Measurements from ENCODE around the gene PCDHGB5. TPM values are rescaled to one million over a fixed set of nuclear protein-coding genes. Genes with fewer than 3 reads are reported as not detected.
A peak's percentile ranks its signal among the peaks of the same experiment; 100 is the strongest.

PCDHGB5 gene
- total RNA-seq, 1 experiment from 2014 or later: 12.4 TPM

DNA sequence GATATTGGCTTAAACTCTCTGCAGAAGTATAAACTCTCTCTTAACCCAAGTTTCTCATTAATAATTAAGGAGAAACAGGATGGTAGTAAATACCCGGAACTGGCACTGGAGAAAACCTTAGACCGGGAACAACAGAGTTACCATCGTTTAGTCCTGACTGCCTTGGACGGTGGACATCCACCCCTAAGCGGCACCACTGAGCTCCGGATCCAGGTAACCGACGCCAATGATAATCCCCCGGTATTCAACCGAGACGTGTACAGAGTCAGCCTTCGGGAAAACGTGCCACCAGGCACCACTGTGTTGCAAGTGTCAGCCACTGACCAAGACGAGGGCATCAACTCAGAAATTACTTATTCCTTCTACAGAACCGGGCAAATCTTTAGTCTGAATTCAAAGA lies 861 bp downstream of the PCDHGB5 start:
- Mint-ChIP-seq H3K9me3 (ENCODE audit: low read depth, unreplicated experiment) (peaks cover 11% of the 10 kb centered on the region), H3K27me3 (ENCODE audit: unreplicated experiment) (no peaks in the 10 kb centered on the region), H3K4me3 (ENCODE audit: low read depth, unreplicated experiment) (no peak overlapping the region), H3K36me3 (ENCODE audit: insufficient read depth, unreplicated experiment) (peaks cover 20% of the 10 kb centered on the region), H3K4me1 (ENCODE audit: low read depth, unreplicated experiment) (no peaks in the 10 kb centered on the region), H3K27ac (ENCODE audit: unreplicated experiment) (no peak overlapping the region)
- TF ChIP-seq, protein P1, sequence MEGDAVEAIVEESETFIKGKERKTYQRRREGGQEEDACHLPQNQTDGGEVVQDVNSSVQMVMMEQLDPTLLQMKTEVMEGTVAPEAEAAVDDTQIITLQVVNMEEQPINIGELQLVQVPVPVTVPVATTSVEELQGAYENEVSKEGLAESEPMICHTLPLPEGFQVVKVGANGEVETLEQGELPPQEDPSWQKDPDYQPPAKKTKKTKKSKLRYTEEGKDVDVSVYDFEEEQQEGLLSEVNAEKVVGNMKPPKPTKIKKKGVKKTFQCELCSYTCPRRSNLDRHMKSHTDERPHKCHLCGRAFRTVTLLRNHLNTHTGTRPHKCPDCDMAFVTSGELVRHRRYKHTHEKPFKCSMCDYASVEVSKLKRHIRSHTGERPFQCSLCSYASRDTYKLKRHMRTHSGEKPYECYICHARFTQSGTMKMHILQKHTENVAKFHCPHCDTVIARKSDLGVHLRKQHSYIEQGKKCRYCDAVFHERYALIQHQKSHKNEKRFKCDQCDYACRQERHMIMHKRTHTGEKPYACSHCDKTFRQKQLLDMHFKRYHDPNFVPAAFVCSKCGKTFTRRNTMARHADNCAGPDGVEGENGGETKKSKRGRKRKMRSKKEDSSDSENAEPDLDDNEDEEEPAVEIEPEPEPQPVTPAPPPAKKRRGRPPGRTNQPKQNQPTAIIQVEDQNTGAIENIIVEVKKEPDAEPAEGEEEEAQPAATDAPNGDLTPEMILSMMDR (IDR thresholded peaks at IDR 0.05; ENCODE audit: unreplicated experiment): no peak
- DNase-seq: no peak
- intact Hi-C loops (cut with micrococcal nuclease; ENCODE audit: unreplicated experiment): no loop called here
- CTCF ChIA-PET: no interaction called here
- BruUV-seq (replicated peaks): TSS peak; percentile 17

DNA sequence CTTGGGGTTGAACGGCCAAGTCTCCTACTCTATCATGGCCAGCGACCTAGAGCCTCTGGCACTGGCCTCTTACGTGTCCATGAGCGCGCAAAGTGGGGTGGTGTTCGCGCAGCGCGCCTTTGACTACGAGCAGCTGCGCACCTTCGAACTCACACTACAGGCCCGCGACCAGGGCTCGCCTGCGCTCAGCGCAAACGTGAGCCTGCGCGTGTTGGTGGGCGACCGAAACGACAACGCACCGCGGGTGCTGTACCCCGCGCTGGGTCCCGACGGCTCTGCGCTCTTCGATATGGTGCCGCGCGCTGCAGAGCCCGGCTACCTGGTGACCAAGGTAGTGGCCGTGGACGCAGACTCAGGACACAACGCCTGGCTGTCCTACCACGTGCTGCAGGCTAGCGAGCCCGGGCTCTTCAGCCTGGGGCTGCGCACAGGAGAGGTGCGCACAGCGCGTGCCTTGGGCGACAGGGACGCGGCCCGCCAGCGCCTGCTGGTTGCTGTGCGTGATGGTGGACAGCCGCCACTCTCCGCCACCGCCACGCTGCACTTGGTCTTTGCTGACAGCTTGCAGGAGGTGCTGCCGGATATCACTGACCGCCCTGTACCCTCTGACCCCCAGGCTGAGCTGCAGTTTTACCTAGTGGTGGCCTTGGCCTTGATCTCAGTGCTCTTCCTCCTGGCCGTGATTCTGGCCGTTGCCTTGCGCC lies 2.0 kb downstream of the PCDHGB5 start:
- intact Hi-C loops (cut with micrococcal nuclease; ENCODE audit: unreplicated experiment): loop anchor here (5.0 kb wide), 1 partner anchor 78 kb away; the partner anchor contains the start of gene PCDHGC3
- CTCF ChIA-PET: no interaction called here
- H3K27me3 Mint-ChIP-seq (ENCODE audit: unreplicated experiment): no peaks in the 10 kb centered on the region
- no TSS peak for BruUV-seq (replicated peaks)
- H3K4me3 Mint-ChIP-seq (ENCODE audit: low read depth, unreplicated experiment): no peak overlapping the region
- peaks cover 9% of the 10 kb centered on the region for H3K9me3 Mint-ChIP-seq (ENCODE audit: low read depth, unreplicated experiment)
- peaks cover under 1% of the 10 kb centered on the region for H3K4me1 Mint-ChIP-seq (ENCODE audit: low read depth, unreplicated experiment)
- peaks cover 24% of the 10 kb centered on the region for H3K36me3 Mint-ChIP-seq (ENCODE audit: insufficient read depth, unreplicated experiment)
- TF ChIP-seq, protein P1 (IDR thresholded peaks at IDR 0.05; ENCODE audit: unreplicated experiment): no peak
- DNase-seq: no peak
- no peak overlapping the region for H3K27ac Mint-ChIP-seq (ENCODE audit: unreplicated experiment)

DNA sequence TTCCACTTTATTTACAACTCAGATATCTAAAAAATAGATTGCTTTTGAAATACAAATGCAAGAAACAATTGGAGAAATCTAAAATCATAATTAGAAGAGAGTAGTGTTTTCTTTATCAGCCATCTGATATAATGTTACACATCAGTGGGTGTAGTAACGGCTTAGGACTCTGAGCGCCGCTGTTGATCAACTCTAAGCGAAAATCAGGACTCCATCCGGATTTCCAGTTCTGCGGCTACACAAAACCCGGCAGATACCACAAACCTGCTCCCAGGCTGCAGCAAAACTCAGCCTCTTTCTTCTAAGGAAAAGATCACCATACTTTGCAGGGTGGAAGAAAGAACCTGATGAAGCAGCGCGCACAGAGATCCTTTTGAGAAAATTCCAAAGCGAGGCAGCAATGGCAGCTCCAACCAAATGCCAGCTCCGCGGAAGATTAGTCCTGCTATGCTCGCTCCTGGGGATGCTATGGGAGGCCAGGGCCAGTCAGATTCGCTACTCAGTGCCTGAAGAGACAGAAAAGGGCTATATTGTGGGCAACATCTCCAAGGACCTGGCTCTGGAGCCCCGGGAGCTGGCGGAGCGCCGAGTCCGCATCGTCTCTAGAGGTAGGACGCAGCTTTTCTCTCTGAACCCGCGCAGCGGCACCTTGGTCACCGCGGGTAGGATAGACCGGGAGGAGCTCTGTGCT lies 5.0 kb downstream of the PCDHGB5 start, which contains the start of gene PCDHGA9:
PCDHGA9 (plus strand) TSS at position 226 of the 691 bp plus-strand sequence; CDS start at position 401, 175 bp downstream.
- H3K9me3 Mint-ChIP-seq (ENCODE audit: low read depth, unreplicated experiment): peaks cover 11% of the 10 kb centered on the region
- H3K4me3 Mint-ChIP-seq (ENCODE audit: low read depth, unreplicated experiment): peak within 1 kb of the TSS; percentile 95
- peak within 1 kb of the TSS; percentile 68 for H3K27ac Mint-ChIP-seq (ENCODE audit: unreplicated experiment)
- BruUV-seq (replicated peaks): TSS peak; percentile 40
- peaks cover 31% of the 10 kb centered on the region for H3K36me3 Mint-ChIP-seq (ENCODE audit: insufficient read depth, unreplicated experiment)
- DNase-seq: peak; percentile 73
- H3K4me1 Mint-ChIP-seq (ENCODE audit: low read depth, unreplicated experiment): peaks cover 17% of the 10 kb centered on the region
- CTCF ChIA-PET: interaction anchor here (0.9 to 1.9 kb wide), 11 partner anchors 15 to 617 kb away, joined by 3 to 22 read pairs (median 5); partner anchors contain the start of genes PCDHA1, PCDHB14, PCDHGB7 and PCDHGC3
- intact Hi-C loops (cut with micrococcal nuclease; ENCODE audit: unreplicated experiment): loop anchor here (1.0 to 5.0 kb wide), 5 partner anchors 75 to 180 kb away; partner anchors contain the start of genes PCDHB14 and PCDHGC3
- H3K27me3 Mint-ChIP-seq (ENCODE audit: unreplicated experiment): no peaks in the 10 kb centered on the region
- TF ChIP-seq, protein P1 (IDR thresholded peaks at IDR 0.05; ENCODE audit: unreplicated experiment): peak; percentile 83

DNA sequence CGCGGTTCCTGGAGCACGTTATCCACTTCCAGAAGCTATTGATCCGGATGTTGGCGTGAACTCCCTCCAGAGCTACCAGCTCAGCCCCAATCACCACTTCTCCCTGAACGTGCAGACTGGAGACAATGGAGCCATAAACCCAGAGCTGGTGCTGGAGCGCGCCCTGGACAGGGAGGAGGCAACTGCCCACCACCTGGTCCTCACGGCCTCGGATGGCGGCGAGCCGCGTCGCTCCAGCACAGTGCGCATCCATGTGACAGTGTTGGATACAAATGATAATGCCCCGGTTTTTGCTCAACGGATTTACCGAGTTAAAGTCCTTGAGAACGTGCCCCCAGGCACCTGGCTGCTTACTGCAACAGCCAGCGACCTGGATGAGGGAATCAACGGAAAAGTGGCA lies 5.6 kb downstream of the PCDHGB5 start:
- DNase-seq: no peak
- Mint-ChIP-seq H3K4me1 (ENCODE audit: low read depth, unreplicated experiment) (peaks cover 22% of the 10 kb centered on the region), H3K27me3 (ENCODE audit: unreplicated experiment) (no peaks in the 10 kb centered on the region), H3K9me3 (ENCODE audit: low read depth, unreplicated experiment) (peaks cover 11% of the 10 kb centered on the region), H3K4me3 (ENCODE audit: low read depth, unreplicated experiment) (peak overlapping the region; percentile 95), H3K27ac (ENCODE audit: unreplicated experiment) (no peak overlapping the region), H3K36me3 (ENCODE audit: insufficient read depth, unreplicated experiment) (peaks cover 38% of the 10 kb centered on the region)
- intact Hi-C loops (cut with micrococcal nuclease; ENCODE audit: unreplicated experiment): loop anchor here (2.0 to 5.0 kb wide), 2 partner anchors 74 to 181 kb away; partner anchors contain the start of genes PCDHB14 and PCDHGC3
- CTCF ChIA-PET: interaction anchor here (1.0 to 1.9 kb wide), 9 partner anchors 72 to 617 kb away, joined by 3 to 22 read pairs (median 5); partner anchors contain the start of genes PCDHA1 and PCDHGC3
- TF ChIP-seq, protein P1 (IDR thresholded peaks at IDR 0.05; ENCODE audit: unreplicated experiment): no peak
- no TSS peak for BruUV-seq (replicated peaks)
